Esophagus muscularis mucosa (tissue), 4 donors: Measurements from ENCODE around the gene EYA4. TPM values are rescaled to one million over a fixed set of nuclear protein-coding genes. Genes with fewer than 3 reads are reported as not detected.

Source experiments
- DNase-seq: peaks from one replicate; pipeline ENCODE4 v3.0.0-alpha.2; 2017; ENCODE audit errors: extremely low spot score
- H3K27ac ChIP-seq, 4 donors: fragments of 200-600 bp; sonication (generic); replicated peaks in 1 of 4; 1 replicate in 3 of 4; 2 replicates in 1 of 4; pipeline ENCODE4 v1.5.1; 2016 to 2019; ENCODE audit warnings: mild to moderate bottlenecking in 1 of 4
- H3K27me3 ChIP-seq, 4 donors: fragments of 200-600 bp; sonication (generic); one replicate each; pipeline versions ENCODE4 v1.5.1 to v1.6.0; 2016 to 2019
- H3K36me3 ChIP-seq, 4 donors: fragments of 200-600 bp; sonication (generic); one replicate each; pipeline ENCODE4 v1.5.1; 2016 to 2019
- H3K4me1 ChIP-seq, 4 donors: fragments of 200-600 bp; sonication (generic); one replicate each; pipeline ENCODE4 v1.5.1; 2016 to 2019
- H3K4me3 ChIP-seq, 4 donors: fragments of 200-600 bp; sonication (generic); 1 replicate in 2 of 4; 2 replicates in 2 of 4; pipeline ENCODE4 v1.5.1; 2016 to 2019; ENCODE audit warnings: mild to moderate bottlenecking in 4 of 4, moderate library complexity in 1 of 4
- H3K9me3 ChIP-seq, 4 donors: fragments of 200-600 bp; sonication (generic); 1 replicate in 3 of 4; 2 replicates in 1 of 4; pipeline ENCODE4 v1.5.1; 2016 to 2019
- CTCF ChIP-seq, 3 experiments: fragments of 200-600 bp in 2 of 3; fragments of 450-650 bp in 1 of 3; sonication (generic) in 2 of 3; IDR thresholded peaks; one replicate each; pipeline ENCODE4 v1.5.1; 2017 to 2019; ENCODE audit warnings: antibody characterized with exemption in 3 of 3, mild to moderate bottlenecking in 2 of 3, moderate library complexity in 1 of 3
- EP300 ChIP-seq: sonication (generic); formaldehyde crosslinking; IDR thresholded peaks from one replicate; pipeline ENCODE4 v1.6.1; 2017; ENCODE audit warnings: antibody characterized with exemption
- POLR2A ChIP-seq: fragments of 450-650 bp; IDR thresholded peaks from one replicate; pipeline ENCODE4 v1.6.1; 2017; ENCODE audit warnings: antibody characterized with exemption, moderate library complexity, mild to moderate bottlenecking, low read depth
- POLR2AphosphoS5 ChIP-seq, 2 donors: sonication (generic); formaldehyde crosslinking; IDR thresholded peaks; one replicate each; pipeline ENCODE4 v1.6.1; 2017; ENCODE audit warnings: antibody characterized with exemption in 2 of 2
- WGBS: methylation state at CpG from one replicate; pipeline ENCODE4 v1.1.5; 2018; 5-methylcytosine and 5-hydroxymethylcytosine counted together
- intact Hi-C: fragments of 100-400 bp; cut with DNase I; formaldehyde crosslinking; loops from one replicate; pipeline ENCODE4 v1.15.1; 2023
- total RNA-seq, 4 donors: library from RNA; depleted of rRNA; stranded (reverse); fragments of >200 nt; gene quantifications; one replicate each; pipeline versions ENCODE4 v1.1.0 to v1.2.1, GENCODE V29; 2016

Gene EYA4
- total RNA-seq, 4 donors from 2014 or later = 1.5 to 3.3 (median 2.5) TPM

- Histone ChIP-seq H3K4me3 (no peak overlapping the region), H3K36me3 (no peaks in the 10 kb centered on the region), H3K27ac (no peak overlapping the region), H3K27me3 (no peaks in the 10 kb centered on the region), H3K4me1 (peaks cover 19 to 24% (median 20%) of the 10 kb centered on the region in 4 donors), H3K9me3 (no peaks in the 10 kb centered on the region)
- WGBS = 77% methylated on average over 3 of the region's 3 CpGs
- intact Hi-C loops = no loop called here
- no peak for DNase-seq
- TF ChIP-seq EP300 (no peak), CTCF (IDR thresholded peaks at IDR 0.05) (no peak), POLR2AphosphoS5 (IDR thresholded peaks at IDR 0.05) (no peak), POLR2A (no peak)
Measured at GRCh38 chr6:133499662-133500061, 258.5 kb downstream of the EYA4 start.

- H3K4me3 ChIP-seq = no peak overlapping the region
- no peaks in the 10 kb centered on the region for H3K36me3 ChIP-seq
- intact Hi-C loops = no loop called here
- 43% methylated on average over 4 of the region's 4 CpGs for WGBS
- peak overlapping the region in 1 of 4 donors; percentile 54 for H3K27ac ChIP-seq
- H3K27me3 ChIP-seq = no peaks in the 10 kb centered on the region
- H3K9me3 ChIP-seq = no peaks in the 10 kb centered on the region
- H3K4me1 ChIP-seq = peaks cover 19 to 31% (median 22%) of the 10 kb centered on the region in 4 donors
- TF ChIP-seq EP300 = no peak
- no peak for TF ChIP-seq POLR2AphosphoS5 (IDR thresholded peaks at IDR 0.05)
- no peak for TF ChIP-seq CTCF (IDR thresholded peaks at IDR 0.05)
- no peak for TF ChIP-seq POLR2A
- no peak for DNase-seq
Measured at GRCh38 chr6:133501675-133502270, 260.6 kb downstream of the EYA4 start.

GRCh38 chr6:133502441-133503335 is 261.5 kb downstream of the EYA4 start:
- DNase-seq = no peak
- TF ChIP-seq CTCF (IDR thresholded peaks at IDR 0.05) = no peak
- TF ChIP-seq POLR2A = no peak
- TF ChIP-seq EP300 = no peak
- no peak for TF ChIP-seq POLR2AphosphoS5 (IDR thresholded peaks at IDR 0.05)
- intact Hi-C loops = no loop called here
- Histone ChIP-seq H3K36me3 (no peaks in the 10 kb centered on the region), H3K27me3 (no peaks in the 10 kb centered on the region), H3K27ac (peak overlapping the region in 3 of 4 donors; percentile 48 to 62 (median 54)), H3K4me3 (no peak overlapping the region), H3K9me3 (no peaks in the 10 kb centered on the region), H3K4me1 (peaks cover 19 to 31% (median 22%) of the 10 kb centered on the region in 4 donors)
- WGBS = 55% methylated on average over 2 of the region's 2 CpGs

- no peaks in the 10 kb centered on the region for H3K36me3 ChIP-seq
- no peaks in the 10 kb centered on the region for H3K27me3 ChIP-seq
- no peak overlapping the region for H3K27ac ChIP-seq
- TF ChIP-seq EP300 (no peak), CTCF (IDR thresholded peaks at IDR 0.05) (no peak), POLR2A (no peak)
- no peaks in the 10 kb centered on the region for H3K9me3 ChIP-seq
- intact Hi-C loops = no loop called here
- 90% methylated on average over 1 of the region's 1 CpG for WGBS
- no peak overlapping the region for H3K4me3 ChIP-seq
- DNase-seq = no peak
- peaks cover 19 to 31% (median 22%) of the 10 kb centered on the region in 4 donors for H3K4me1 ChIP-seq
Measured at GRCh38 chr6:133503336-133503729, 262.2 kb downstream of the EYA4 start.
